Hindlimb muscle (tissue), 1 donor: ENCODE data around the gene MTA1. TPM values are rescaled to one million over a fixed set of nuclear protein-coding genes. Genes with fewer than 3 reads are reported as not detected.

Experiments
- DNase-seq: peaks from one replicate; pipeline ENCODE4 v3.0.0-alpha.2; 2013
- polyA plus RNA-seq: library from polyadenylated mRNA; unstranded; fragments of 120-200 nt; gene quantifications from one replicate; pipeline ENCODE4 v1.2.1, GENCODE V29; 2013; ENCODE audit not compliant: insufficient read length

The MTA1 gene
- polyA plus RNA-seq, 1 donor = 90.4 TPM

DNA sequence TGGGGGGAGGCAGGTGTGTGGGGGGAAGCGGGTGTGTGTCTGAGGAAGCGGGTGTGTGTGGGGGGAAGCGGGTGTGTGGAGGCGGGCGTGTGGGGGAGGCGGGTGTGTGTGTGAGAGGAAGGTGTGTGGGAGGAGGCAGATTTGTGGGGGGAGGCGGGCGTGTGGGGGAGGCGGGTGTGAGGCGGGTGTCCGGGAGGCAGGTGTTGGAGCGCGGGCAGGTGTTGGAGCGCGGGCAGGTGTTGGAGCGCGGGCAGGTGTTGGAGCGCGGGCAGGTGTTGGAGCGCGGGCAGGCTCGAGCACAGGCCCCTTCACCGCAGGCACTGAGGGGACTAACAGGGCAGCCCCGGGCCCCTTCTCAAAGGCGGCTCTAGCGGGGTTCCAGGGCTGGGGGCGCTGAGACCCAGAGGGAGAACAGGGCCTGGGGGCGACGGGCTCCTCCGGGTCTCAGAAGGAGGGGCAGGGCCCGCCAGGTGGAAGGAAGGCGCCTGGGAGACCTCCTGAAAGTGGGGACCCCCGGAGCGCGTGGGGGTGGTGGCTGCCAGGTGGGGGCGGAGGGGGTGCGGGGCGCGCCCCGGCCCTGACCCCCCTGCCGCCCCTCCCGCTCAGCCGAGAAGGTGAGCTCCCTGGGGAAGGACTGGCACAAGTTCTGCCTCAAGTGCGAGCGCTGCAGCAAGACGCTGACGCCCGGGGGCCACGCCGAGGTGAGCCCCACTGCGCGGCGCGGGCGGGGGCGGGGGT, 58.2 kb downstream of the MTA1 start:
- DNase-seq = no peak

DNA sequence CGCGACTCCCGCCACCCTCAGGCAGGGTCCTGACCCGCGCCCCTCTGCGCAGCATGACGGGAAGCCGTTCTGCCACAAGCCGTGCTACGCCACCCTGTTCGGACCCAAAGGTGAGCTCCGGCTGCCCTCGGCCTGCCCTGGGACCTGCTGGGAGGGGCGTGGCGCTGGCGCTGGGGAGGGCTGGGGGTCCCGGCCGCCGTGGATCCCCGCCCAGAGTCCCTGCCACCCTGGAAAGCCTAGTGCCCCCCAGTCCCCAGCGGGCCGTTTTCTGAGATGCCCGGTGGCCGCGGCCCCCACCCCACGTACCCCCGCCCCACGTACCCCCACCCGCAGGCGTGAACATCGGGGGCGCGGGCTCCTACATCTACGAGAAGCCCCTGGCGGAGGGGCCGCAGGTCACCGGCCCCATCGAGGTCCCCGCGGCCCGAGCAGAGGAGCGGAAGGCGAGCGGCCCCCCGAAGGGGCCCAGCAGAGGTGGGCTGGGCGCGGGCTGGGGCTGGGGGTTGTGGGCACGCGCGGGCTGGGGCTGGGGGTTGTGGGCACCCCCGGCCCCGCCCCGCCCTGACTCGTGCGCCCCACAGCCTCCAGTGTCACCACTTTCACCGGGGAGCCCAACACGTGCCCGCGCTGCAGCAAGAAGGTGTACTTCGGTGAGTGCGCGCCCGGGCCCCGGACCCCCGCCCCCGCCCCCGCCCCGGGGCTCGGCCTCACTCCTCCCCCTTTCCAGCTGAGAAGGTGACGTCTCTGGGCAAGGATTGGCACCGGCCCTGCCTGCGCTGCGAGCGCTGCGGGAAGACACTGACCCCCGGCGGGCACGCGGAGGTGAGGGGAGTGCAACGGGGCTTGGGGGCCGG, 59.0 kb downstream of the MTA1 start:
- no peak for DNase-seq

DNA sequence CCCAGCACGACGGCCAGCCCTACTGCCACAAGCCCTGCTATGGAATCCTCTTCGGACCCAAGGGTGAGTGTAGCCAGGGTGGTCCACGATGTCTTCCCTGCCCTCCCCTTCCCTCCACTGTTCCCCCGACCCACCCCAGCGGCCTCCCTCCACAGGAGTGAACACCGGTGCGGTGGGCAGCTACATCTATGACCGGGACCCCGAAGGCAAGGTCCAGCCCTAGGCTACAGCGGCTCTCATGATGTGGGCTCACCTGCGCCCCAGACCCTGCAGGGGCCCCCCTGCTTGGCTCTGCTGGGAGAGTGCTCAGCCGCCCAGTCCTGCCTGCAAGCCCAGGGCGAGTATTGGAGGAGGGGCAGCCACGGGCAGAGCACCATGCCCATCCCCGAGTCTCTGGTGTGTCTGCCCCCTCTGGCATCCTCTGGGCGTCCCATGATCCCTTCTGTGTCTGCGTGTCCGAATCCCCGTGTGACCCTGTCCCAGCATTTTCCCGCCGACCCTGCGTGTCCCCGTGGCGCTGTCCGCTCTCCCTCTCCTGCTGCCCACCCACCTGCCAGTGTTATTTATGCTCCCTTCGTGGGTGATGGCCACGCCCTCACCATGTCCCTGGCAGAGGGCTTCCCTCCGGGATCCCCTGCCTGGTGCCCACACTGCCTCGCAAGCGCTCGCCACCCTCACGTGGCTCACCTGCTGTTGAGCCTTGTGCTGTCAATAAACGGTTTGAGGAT, 60.0 kb downstream of the MTA1 start:
- DNase-seq = no peak

- no peak for DNase-seq
These were observed 60.6 kb downstream of the MTA1 start for GRCh38 chr14:105480199-105480746.

DNA sequence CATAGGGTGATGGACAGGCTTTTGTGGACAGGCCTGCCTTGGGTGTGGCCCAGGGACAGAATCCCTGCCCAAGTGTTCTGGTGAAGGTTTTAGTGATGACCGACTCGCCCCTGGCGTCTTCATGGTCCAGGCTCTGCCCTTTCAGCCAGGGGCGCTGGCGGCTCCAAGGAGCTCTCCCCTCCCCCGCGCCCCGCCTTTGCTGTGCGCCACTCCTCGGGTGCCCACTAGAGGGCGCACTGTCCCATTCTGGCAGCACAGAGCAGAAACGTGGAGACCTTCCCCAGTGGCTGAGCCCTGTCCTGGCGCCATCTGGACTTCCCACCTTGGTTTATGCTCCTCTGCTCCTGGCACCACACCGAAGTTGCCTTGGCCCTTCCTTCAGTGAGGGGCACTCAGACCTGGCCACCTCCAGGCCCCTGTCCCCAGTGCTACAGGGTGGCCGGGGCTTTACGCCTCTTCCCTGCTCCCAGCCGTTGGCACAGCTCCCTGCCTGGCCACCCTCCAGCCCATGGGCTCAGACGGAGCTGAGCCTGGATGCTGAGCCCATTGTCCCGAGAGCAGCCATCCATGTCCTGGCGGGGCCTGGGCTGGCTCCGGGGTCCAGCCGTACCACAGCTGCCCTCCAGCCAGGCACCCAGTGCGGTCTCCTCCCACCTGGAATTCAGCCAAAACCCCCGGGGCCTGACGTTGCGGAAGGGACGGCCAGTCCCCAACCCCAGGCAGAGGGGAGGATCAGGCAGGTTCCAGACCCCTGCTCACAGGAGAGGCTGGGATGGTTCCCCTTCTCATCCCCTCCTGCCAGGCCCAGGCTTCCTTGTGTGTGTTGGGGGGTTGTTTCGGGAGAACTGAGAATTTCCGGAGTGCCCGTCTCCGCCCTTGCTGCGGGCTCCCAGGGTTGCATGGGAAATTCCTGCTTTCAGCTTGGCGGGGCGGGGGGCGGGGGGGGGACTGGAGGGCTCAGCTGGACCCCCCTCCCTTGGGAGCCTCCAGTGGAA, 61.5 kb downstream of the MTA1 start:
- peak; percentile 92 for DNase-seq

- DNase-seq = peak; percentile 94
These were observed 62.3 kb downstream of the MTA1 start for GRCh38 chr14:105481886-105482457.

DNA sequence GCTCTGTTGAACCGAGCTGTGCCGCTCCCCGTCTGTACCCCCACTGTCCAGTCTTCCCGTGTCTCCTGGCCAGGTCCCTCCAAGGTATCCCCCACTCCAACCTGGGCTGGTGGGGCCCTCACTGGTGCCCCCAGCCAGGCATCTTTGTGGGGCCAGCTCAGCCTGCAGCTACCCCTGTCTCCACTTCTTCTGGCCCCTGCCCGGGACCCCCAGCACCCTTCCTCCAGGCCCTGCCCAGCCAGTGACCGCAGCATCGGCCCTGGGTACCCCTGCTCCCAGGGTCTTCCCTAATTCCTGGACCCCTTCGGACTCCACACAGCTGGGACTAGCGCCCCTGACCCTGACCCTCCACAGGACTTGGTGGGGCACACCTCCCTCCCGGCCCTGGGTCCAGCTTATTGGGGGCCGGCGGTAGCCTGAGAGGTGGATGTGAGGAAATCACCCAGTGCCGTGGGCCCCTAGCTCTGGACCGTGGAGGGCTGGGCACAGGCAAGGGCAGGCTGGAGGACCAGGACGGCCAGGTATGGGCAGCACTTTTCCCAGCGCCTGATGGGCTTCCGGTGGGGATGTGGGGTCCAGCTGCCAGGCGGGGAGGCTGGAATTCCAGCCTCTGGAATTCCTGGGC, 63.0 kb downstream of the MTA1 start:
- DNase-seq = no peak

GRCh38 chr14:105483300-105484068, 63.9 kb downstream of the MTA1 start:
- no peak for DNase-seq

GRCh38 chr14:105484069-105484996, 64.7 kb downstream of the MTA1 start:
- DNase-seq = no peak

GRCh38 chr14:105484997-105485393, 65.4 kb downstream of the MTA1 start:
- no peak for DNase-seq

- no peak for DNase-seq
These were observed 66.1 kb downstream of the MTA1 start for GRCh38 chr14:105485739-105486162.

DNA sequence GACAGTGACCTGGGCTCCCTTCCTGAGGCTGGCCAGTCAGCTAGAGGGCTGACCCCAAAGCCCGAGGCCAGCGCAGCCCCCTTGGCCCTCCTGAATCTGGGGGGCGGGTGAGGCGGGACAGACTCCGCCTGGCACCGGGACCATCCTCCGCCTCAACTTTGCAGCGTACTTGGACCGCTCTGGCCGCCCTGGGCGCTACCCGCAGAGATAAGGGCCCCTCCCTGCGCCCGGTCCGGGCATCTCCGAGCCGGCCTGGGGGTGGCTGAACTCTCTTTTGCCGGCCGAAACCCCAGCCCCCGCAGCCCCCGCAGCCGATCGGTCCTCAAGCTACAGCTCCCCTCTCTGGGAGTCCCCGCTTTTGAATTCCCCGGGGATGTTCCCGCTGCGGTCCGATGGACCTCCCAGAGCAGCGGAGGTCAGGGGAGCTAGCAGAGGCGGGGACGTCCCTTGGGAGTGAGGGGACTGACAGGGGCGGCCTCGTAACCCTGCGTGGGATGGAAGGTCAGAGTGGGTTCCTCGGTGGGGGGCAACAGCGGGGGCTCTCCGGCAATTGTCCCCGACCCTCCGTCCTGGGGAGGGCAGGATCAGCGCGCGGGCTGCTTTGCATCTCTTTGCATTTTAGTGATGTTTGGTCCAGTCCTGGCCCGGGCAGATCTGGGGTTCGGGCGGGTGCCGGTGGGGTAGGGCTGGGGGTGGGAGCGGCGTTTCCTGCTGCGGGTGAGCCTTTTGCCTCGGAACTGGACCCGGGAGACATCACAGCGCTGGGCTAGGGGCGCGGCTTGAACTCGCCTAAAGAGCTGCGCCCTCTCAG, 66.7 kb downstream of the MTA1 start, which contains the start of gene CRIP1:
Gene CRIP1 (plus strand): TSS at position 724 of the 811 bp plus-strand sequence. CDS start 374 bp downstream, outside the sequence.
- no peak for DNase-seq

DNA sequence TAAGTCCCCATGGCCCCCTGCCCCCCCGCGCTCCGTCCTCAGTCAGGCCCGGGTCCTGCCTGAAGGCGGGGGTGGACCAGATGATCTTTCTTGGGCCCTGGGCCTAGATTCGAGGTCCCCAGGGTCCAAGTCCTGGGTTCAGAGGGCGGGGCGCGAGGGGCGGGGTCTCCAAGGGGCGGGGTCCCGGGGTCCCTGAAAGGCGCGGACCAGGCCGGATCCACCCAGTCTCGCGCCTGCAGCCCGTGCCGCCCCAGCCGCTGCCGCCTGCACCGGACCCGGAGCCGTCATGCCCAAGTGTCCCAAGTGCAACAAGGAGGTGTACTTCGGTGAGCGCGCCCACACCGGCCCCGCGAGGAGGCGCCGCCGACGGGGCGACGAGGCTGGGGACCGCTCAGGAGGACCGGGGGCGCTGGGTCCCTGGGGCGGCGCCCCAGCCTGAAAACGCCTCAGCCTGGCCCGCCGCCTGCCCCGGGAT, 67.4 kb downstream of the MTA1 start:
- no peak for DNase-seq

DNA sequence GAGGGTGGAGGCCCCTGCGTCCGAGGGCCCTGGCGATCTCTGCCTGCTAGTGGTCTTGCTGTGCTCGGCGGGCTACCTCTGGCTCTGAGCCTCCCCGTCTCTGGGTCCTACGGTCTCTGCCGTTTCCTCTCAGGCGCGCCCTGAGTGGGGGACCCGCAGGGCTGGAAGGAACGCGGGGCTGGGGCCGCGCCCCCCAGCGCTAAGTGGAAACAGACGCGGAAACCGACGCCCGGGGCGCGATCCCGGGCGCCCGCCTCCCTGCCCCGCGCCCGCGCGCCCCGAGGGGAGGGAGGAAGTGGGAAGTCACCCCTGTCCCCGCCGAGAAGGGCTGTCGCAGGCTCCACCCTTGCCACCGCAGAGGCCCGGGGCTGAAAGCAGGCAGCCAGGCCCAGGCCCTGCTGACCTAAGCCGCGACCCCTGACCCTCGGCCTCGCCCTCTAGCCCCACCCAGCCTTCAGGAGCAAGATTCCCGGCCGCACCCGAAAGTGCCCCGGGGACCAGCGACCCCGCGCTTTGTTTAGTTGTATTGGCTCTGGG, 67.9 kb downstream of the MTA1 start:
- DNase-seq = no peak

DNA sequence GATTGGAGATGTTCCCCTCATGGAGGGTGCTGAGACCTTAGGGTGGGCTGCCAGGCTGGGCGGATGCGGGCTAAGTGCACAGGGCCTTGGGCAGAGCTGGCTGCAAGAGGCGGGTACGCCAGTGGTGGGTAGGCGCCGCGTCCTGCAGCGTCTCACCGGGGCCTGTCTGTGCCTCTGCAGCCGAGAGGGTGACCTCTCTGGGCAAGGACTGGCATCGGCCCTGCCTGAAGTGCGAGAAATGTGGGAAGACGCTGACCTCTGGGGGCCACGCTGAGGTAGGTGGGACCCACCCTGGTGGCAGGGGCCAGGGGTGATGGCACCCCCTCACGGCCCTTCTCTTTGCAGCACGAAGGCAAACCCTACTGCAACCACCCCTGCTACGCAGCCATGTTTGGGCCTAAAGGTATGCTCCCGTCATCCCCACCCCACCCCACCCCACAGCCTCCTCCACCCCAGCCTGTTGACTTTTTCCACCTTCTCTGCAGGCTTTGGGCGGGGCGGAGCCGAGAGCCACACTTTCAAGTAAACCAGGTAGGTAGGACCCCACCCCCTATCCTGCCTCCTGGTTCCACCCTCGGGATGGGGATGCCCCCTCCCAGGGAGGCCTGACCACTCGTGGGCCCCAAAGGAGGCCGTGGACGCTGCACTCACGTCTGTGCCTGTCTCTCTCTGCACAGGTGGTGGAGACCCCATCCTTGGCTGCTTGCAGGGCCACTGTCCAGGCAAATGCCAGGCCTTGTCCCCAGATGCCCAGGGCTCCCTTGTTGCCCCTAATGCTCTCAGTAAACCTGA, 68.6 kb downstream of the MTA1 start:
- DNase-seq = no peak

DNA sequence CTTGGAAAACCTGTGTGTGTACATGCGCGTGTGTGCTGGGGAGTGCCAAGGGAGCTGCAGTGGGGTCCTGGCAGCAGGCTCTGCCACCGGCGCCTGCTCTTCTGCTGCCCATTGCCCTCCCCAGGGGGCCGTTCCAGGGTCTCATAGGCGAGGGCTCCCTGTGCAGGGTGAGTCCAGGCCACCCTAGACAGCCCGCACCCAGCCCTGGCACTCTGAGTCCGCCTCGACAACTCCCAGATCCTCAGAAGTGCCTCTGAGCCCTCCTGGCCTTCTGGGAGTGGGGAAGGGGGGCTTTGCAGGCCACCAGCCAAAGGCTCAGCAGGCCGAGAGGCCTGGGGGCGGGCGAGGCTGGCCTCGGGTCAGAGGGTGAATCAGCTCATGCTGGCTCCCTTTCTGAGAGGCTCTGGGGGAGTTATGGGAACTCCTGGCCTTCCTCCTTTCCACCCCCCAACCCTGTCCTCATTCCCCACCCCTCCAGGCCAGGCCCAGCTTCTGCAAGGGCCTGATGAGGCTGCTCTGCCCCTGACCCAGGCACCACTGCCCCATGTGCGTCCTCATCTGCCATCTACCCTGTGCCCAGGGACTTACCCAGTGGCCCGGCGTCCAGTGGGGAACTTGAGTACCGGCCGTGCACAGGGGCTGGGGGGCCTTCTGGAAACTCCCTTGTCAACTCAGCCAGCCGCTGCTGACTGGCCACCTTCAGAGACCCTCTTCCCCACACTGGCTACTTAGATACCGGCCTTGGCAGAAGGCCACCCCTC, 69.3 kb downstream of the MTA1 start:
- no peak for DNase-seq
